Suppressor macrophage treated with lipopolysaccharide for 4 hours (primary cell): Measurements from ENCODE around the gene DNAJC5.
"Not testable (repeated sequence)": the region's sequence is repeated elsewhere in the genome, so short reads cannot be mapped to it uniquely, and the experiment has no call there.

Experiments
- DNase-seq: peaks from one replicate; pipeline ENCODE4 v3.0.0-alpha.2; 2020

The DNAJC5 gene

GRCh38 chr20:63894358-63895201 lies at the start of gene DNAJC5:
Gene DNAJC5 (plus strand): TSS chr20:63895126. CDS start chr20:63928346, 33,220 bp downstream.
- DNase-seq: peak; percentile 99

- DNase-seq: no peak
These were observed 48.7 kb upstream of the DNAJC5 start for GRCh38 chr20:63846128-63846771.

- DNase-seq: no peak
These were observed 48.1 kb upstream of the DNAJC5 start for GRCh38 chr20:63846888-63847236.

- DNase-seq: no peak
These were observed 47.5 kb upstream of the DNAJC5 start for GRCh38 chr20:63847237-63848002.

GRCh38 chr20:63848003-63848911 lies 46.7 kb upstream of the DNAJC5 start:
- no peak for DNase-seq

- DNase-seq: peak; percentile 68
These were observed 44.0 kb upstream of the DNAJC5 start for GRCh38 chr20:63850689-63851547.

- not testable (repeated sequence) for DNase-seq
These were observed 43.4 kb upstream of the DNAJC5 start for GRCh38 chr20:63851548-63851943.

GRCh38 chr20:63853733-63854068 lies 41.2 kb upstream of the DNAJC5 start:
- DNase-seq: not testable (repeated sequence)

- peak; percentile 75 for DNase-seq
These were observed 40.7 kb upstream of the DNAJC5 start for GRCh38 chr20:63854069-63854765.

GRCh38 chr20:63854766-63855362 lies 40.1 kb upstream of the DNAJC5 start:
- DNase-seq: no peak

- DNase-seq: no peak
These were observed 39.4 kb upstream of the DNAJC5 start for GRCh38 chr20:63855363-63856097.

GRCh38 chr20:63856098-63856511 lies 38.8 kb upstream of the DNAJC5 start:
- no peak for DNase-seq

GRCh38 chr20:63857764-63858392 lies 37.0 kb upstream of the DNAJC5 start:
- no peak for DNase-seq

- no peak for DNase-seq
These were observed 36.3 kb upstream of the DNAJC5 start for GRCh38 chr20:63858393-63859165.

- no peak for DNase-seq
These were observed 35.7 kb upstream of the DNAJC5 start for GRCh38 chr20:63859166-63859699.

- DNase-seq: peak; percentile 55
These were observed 34.4 kb upstream of the DNAJC5 start for GRCh38 chr20:63860325-63861051.

GRCh38 chr20:63861365-63861934 lies 33.5 kb upstream of the DNAJC5 start, which contains the start of gene ABHD16B:
Gene ABHD16B (plus strand): TSS chr20:63861498. CDS start chr20:63861541, 43 bp downstream.
- DNase-seq: no peak
